Heart left ventricle (tissue), 16 donors: ENCODE data around the gene FAM83G. TPM values are rescaled to one million over a fixed set of nuclear protein-coding genes. Genes with fewer than 3 reads are reported as not detected.

ENCODE experiments used
- ATAC-seq, 4 donors: fragments of 200-7000 bp; cut with Tn5 transposase; one replicate each; pipeline ENCODE4 v1.9.1; 2020 to 2022; ENCODE audit warnings: moderate library complexity in 4 of 4, mild to moderate bottlenecking in 3 of 4, moderate number of reproducible peaks in 1 of 4
- DNase-seq, 5 donors: peaks; one replicate each; pipeline ENCODE4 v3.0.0-alpha.2; 2020
- H3K27ac ChIP-seq, 12 donors: fragments of 200-600 bp; sonication (generic) in 4 of 12; one replicate each; pipeline versions ENCODE4 v1.5.0 to v1.8.0; 2016 to 2022; ENCODE audit warnings: mild to moderate bottlenecking in 2 of 12
- H3K27me3 ChIP-seq, 9 donors: fragments of 200-600 bp; sonication (generic) in 2 of 9; one replicate each; pipeline versions ENCODE4 v1.5.1 to v1.8.0; 2016 to 2022; ENCODE audit warnings: mild to moderate bottlenecking in 3 of 9
- H3K36me3 ChIP-seq, 9 donors: fragments of 200-600 bp; sonication (generic) in 2 of 9; one replicate each; pipeline versions ENCODE4 v1.5.0 to v1.8.0; 2018 to 2022; ENCODE audit warnings: mild to moderate bottlenecking in 2 of 9
- H3K4me1 ChIP-seq, 12 donors: fragments of 200-600 bp; sonication (generic) in 4 of 12; one replicate each; pipeline versions ENCODE4 v1.5.0 to v1.8.0; 2016 to 2022; ENCODE audit warnings: mild to moderate bottlenecking in 3 of 12
- H3K4me3 ChIP-seq, 12 donors: fragments of 200-600 bp; sonication (generic) in 4 of 12; one replicate each; pipeline versions ENCODE4 v1.5.0 to v1.8.0; 2017 to 2022; ENCODE audit warnings: mild to moderate bottlenecking in 9 of 12, moderate library complexity in 4 of 12
- H3K9me3 ChIP-seq, 12 donors: fragments of 200-600 bp; sonication (generic) in 4 of 12; one replicate each; pipeline versions ENCODE4 v1.5.0 to v1.8.0; 2016 to 2022; ENCODE audit warnings: mild to moderate bottlenecking in 1 of 12
- CTCF ChIP-seq, 12 donors: fragments of 200-600 bp; sonication (generic) in 4 of 12; IDR thresholded peaks; one replicate each; pipeline versions ENCODE4 v1.5.0 to v1.8.0; 2018 to 2022; ENCODE audit warnings: antibody characterized with exemption in 12 of 12, mild to moderate bottlenecking in 5 of 12
- POLR2A ChIP-seq, 2 donors: fragments of 450-650 bp; IDR thresholded peaks; one replicate each; pipeline ENCODE4 v1.6.1; 2017; ENCODE audit warnings: antibody characterized with exemption in 2 of 2, mild to moderate bottlenecking in 2 of 2, moderate library complexity in 2 of 2
- WGBS, 4 donors: extraction: QIAGEN DNeasy Blood & Tissue Kit in 2 of 4; methylation state at CpG; one replicate each; pipeline versions ENCODE4 v1.1.5 to v1.1.7; 2013 to 2018; 5-methylcytosine and 5-hydroxymethylcytosine counted together
- intact Hi-C, 10 donors: fragments of 100-400 bp; cut with DNase I; formaldehyde crosslinking; loops; one replicate each; pipeline versions ENCODE4 v1.11.1 to v1.14.2; 2022
- polyA plus RNA-seq, 2 donors: library from polyadenylated mRNA; stranded (reverse); fragments of 200-250 nt; gene quantifications; one replicate each; pipeline ENCODE4 v1.2.3, GENCODE V29; 2013
- total RNA-seq, 9 donors: library from RNA; depleted of rRNA in 2 of 9; stranded (reverse); fragments of >200 nt in 2 of 9; fragmentation: NEBNext Ultra II Directional in 3 of 9; extraction: Animal tissue kit (Norgen Biotek cat#: 25700) in 3 of 9; gene quantifications; one replicate each; pipeline versions ENCODE4 v1.1.0 to v1.2.4, GENCODE V29; 2016 to 2023
- donor health status: ischemic (EF 13 %, LVEDD 7.1; RV severe dilation, severe dysfunction).
- donor health status: healthy with polysubstance abuse.
- donor health status: DM: no; HTN: yes; CAD: no.
- donor health status: DM: no; HTN: no; CAD: no.
- donor health status: ischemic (EF 25% LVEDD 6.9; RV normal size, moderate dysfunction).
- donor health status: ischemic (EF 25% LVEDD 5.7; RV mildly dilated, moderate dysfunction).
- donor health status: healthy.
- donor health status: DM: yes; HTN: yes; CAD: no.
- donor health status: ischemic (EF 35%, LVEDD 5.7; RV mildly dilated, moderate dysfunction).
- donor health status: nonischemic (EF 11% LVEDD 7.7; RV severe dilation, severe dysfunction).
- donor health status: DM: yes; HTN: yes; CAD: no.
- donor health status: PGD.
- donor health status: ischemic (EF 29% LVEDD 5.4; RV normal size, mild dysfunction).
- donor health status: nonischemic (EF 23%, LVEDD 6.1; RV moderate dilation, normal function).

The FAM83G gene
- total and polyA plus RNA-seq, 11 donors: 1.2 to 12.8 (median 1.8) TPM

- DNase-seq (peak in 3 of 5 donors; percentile 14 to 43 (median 23)), ATAC-seq (peak in 2 of 4 donors; percentile 15 to 28)
- intact Hi-C loops: no loop called here
- Histone ChIP-seq H3K4me3 (no peak overlapping the region), H3K9me3 (peaks cover 0 to 6% (median 0%) of the 10 kb centered on the region in 12 donors), H3K4me1 (no peaks in the 10 kb centered on the region), H3K27me3 (no peaks in the 10 kb centered on the region), H3K27ac (no peak overlapping the region), H3K36me3 (no peaks in the 10 kb centered on the region)
- TF ChIP-seq CTCF (IDR thresholded peaks at IDR 0.05): no peak
- TF ChIP-seq POLR2A (IDR thresholded peaks at IDR 0.05): no peak
- 62 to 71% (median 69%) methylated on average over 11 of the region's 11 CpGs for WGBS, 4 donors
Observed at GRCh38 chr17:19010729-19011505, 6.4 kb upstream of the FAM83G start.

DNA sequence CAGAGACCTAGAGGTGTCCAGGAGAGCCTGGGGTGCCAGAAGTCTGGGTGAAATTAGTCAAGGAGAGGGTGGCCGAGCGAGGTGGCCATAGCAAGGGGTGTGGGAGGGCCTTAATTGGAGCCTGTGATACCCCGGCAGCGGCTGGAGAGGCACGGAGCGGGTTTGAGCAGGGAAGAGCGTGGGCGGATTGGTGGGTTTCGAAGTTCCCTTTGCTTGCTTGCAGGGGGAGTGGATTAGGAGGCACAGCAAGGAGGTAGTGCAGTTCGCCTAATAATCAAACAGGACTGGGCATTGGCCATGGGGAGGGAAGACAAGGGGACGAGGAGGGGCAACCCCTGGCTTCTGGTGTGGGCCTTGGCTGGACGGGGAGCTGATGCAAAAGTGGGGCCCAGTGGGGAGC is 5.4 kb upstream of the FAM83G start:
- Histone ChIP-seq H3K9me3 (peaks cover 0 to 6% (median 0%) of the 10 kb centered on the region in 12 donors), H3K36me3 (no peaks in the 10 kb centered on the region), H3K4me3 (no peak overlapping the region), H3K27me3 (no peaks in the 10 kb centered on the region), H3K4me1 (peaks cover 0 to 3% (median 0%) of the 10 kb centered on the region in 12 donors), H3K27ac (no peak overlapping the region)
- intact Hi-C loops: loop anchor here in 2 of 10 donors (5.0 to 10.0 kb wide), 2 partner anchors 53 to 55 kb away; partner anchors contain the start of gene SLC5A10 (in 1 of the 2)
- 90 to 97% (median 95%) methylated on average over 12 of the region's 12 CpGs for WGBS, 4 donors
- no peak for TF ChIP-seq CTCF (IDR thresholded peaks at IDR 0.05)
- TF ChIP-seq POLR2A (IDR thresholded peaks at IDR 0.05): no peak
- ATAC-seq (no peak), DNase-seq (peak in 2 of 5 donors; percentile 20 to 21)

- no peak for ATAC-seq
- intact Hi-C loops: loop anchor here in 2 of 10 donors (5.0 to 10.0 kb wide), 2 partner anchors 49 to 52 kb away; partner anchors contain the start of gene SLC5A10 (in 1 of the 2)
- no peak overlapping the region for H3K4me3 ChIP-seq
Observed at GRCh38 chr17:19006698-19007097, 2.1 kb upstream of the FAM83G start.

More at GRCh38 chr17:19006698-19007097, 2.1 kb upstream of the FAM83G start:
- TF ChIP-seq POLR2A (IDR thresholded peaks at IDR 0.05) (no peak), CTCF (IDR thresholded peaks at IDR 0.05) (no peak)
- H3K36me3 ChIP-seq: no peaks in the 10 kb centered on the region
- no peak overlapping the region for H3K27ac ChIP-seq
- no peaks in the 10 kb centered on the region for H3K27me3 ChIP-seq
- DNase-seq: no peak
- peaks cover 0 to 6% (median 0%) of the 10 kb centered on the region in 12 donors for H3K9me3 ChIP-seq
- H3K4me1 ChIP-seq: peaks cover 0 to 23% (median 3%) of the 10 kb centered on the region in 12 donors
